AG04449 (cell line): ENCODE measurements around the gene WWC1.

Source experiments
- CTCF ChIA-PET: fragments of 350-600 bp; formaldehyde crosslinking; extraction: SDS; loops from one replicate; lab custom pipeline; 2021; ENCODE audit warnings: antibody characterized with exemption; lab: Yijun Ruan, JAX
- POLR2A ChIA-PET: fragments of 400-600, 350-600 bp; formaldehyde crosslinking; extraction: SDS; loops from one replicate; lab custom pipeline; 2020; ENCODE audit warnings: antibody characterized with exemption, inconsistent platforms; lab: Yijun Ruan, JAX
- DNase-seq: peaks from one replicate; pipeline ENCODE4 v3.0.0-alpha.2; 2010; ENCODE audit warnings: low read depth, low spot score
- H3K4me3 ChIP-seq: 2 replicates; pipeline ENCODE4 v1.5.1; 2011; ENCODE audit warnings: low read depth, mild to moderate bottlenecking, control low read depth, low read length
- TF ChIP-seq, protein P1 (sequence below): IDR thresholded peaks from one replicate; pipeline ENCODE4 v1.5.1; 2011; ENCODE audit warnings: mild to moderate bottlenecking, moderate library complexity, low read length, control low read depth, inconsistent platforms; ENCODE audit not compliant: insufficient read depth; ENCODE audit errors: missing control alignments

Gene WWC1

GRCh38 chr5:168443950-168444700, 152.7 kb downstream of the WWC1 start:
- TF ChIP-seq, protein P1, sequence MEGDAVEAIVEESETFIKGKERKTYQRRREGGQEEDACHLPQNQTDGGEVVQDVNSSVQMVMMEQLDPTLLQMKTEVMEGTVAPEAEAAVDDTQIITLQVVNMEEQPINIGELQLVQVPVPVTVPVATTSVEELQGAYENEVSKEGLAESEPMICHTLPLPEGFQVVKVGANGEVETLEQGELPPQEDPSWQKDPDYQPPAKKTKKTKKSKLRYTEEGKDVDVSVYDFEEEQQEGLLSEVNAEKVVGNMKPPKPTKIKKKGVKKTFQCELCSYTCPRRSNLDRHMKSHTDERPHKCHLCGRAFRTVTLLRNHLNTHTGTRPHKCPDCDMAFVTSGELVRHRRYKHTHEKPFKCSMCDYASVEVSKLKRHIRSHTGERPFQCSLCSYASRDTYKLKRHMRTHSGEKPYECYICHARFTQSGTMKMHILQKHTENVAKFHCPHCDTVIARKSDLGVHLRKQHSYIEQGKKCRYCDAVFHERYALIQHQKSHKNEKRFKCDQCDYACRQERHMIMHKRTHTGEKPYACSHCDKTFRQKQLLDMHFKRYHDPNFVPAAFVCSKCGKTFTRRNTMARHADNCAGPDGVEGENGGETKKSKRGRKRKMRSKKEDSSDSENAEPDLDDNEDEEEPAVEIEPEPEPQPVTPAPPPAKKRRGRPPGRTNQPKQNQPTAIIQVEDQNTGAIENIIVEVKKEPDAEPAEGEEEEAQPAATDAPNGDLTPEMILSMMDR, result no peak
- no peak for DNase-seq
- ChIA-PET POLR2A (no interaction called here), CTCF (no interaction called here)
- no peak overlapping the region for H3K4me3 ChIP-seq

DNA sequence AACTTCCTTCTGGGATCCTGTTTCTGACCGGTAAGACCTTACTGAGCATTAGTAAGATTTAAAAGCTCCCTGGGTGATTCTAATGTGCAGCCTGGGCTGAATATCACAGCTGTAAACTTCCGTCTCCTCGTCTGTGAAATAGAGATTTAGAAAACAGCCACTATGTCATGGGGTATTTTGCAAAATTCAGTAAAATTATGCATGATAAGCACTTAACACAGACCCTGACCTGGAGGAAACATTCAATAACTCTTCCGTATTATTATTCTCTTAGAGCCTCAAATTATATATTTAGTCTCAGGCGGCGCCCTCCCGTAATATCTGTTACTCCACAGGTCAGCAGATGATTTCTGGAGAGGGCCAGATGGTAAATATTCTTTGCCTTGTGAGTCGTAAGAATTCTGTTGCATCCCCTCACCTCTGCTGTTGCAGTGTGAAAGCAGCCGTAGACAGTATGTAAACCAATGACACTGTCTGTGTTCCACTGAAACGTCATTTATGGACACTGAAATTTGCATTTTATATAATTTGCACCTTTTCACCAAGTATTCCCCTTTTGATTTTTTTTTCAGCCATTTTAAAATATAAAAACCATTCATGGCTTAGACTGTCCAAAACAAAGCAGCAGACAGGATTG, 155.7 kb downstream of the WWC1 start:
- ChIA-PET CTCF (no interaction called here), POLR2A (no interaction called here)
- DNase-seq, result no peak
- TF ChIP-seq, protein P1, result no peak
- H3K4me3 ChIP-seq, result no peak overlapping the region

- ChIA-PET POLR2A (no interaction called here), CTCF (no interaction called here)
- TF ChIP-seq, protein P1, result no peak
- DNase-seq, result no peak
- H3K4me3 ChIP-seq, result no peak overlapping the region
These were observed 156.4 kb downstream of the WWC1 start for GRCh38 chr5:168447808-168448207.

GRCh38 chr5:168449166-168449565, 157.7 kb downstream of the WWC1 start:
- H3K4me3 ChIP-seq, result no peak overlapping the region
- ChIA-PET CTCF (no interaction called here), POLR2A (no interaction called here)
- TF ChIP-seq, protein P1, result no peak
- DNase-seq, result no peak

DNA sequence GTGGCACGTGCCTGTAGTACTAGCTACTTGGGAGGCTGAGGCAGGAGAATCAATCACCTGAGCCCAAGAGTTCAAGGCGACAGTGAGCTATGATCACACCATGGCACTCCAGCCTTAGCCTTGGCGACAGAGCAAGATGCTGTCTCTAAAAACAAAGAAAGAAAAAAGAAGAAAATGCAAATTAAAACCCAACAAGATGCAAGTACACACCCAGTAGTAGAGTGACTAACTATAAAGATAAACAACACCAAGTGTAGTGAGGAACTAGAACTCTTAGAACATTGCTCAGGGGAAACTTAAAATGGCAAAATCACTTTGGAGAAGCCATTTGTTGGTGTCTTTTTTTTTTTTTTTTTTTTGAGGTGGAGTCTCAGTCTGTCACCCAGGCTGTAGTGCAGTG, 160.1 kb downstream of the WWC1 start:
- POLR2A ChIA-PET, result no interaction called here
- TF ChIP-seq, protein P1, result no peak
- CTCF ChIA-PET, result interaction anchor here (0.9 kb wide), 1 partner anchor 17 kb away, joined by 3 read pairs; no protein-coding TSS in a partner anchor
- H3K4me3 ChIP-seq, result no peak overlapping the region
- DNase-seq, result no peak

DNA sequence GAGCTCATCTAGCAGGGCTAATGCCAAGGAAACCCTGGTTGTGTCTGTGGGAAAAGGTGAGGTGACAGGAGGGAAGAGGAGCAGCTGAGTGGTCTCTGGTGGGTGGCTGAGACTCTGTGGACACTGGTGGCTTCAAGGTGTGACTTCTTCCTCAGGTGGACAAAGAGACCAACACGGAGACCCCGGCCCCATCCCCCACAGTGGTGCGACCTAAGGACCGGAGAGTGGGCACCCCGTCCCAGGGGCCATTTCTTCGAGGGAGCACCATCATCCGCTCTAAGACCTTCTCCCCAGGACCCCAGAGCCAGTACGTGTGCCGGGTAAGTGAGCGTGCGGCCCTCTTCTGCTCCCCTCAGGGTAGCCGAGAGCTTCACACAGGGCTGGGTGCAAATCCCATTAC, 163.8 kb downstream of the WWC1 start:
- no peak for DNase-seq
- ChIA-PET POLR2A (no interaction called here), CTCF (no interaction called here)
- H3K4me3 ChIP-seq, result no peak overlapping the region
- TF ChIP-seq, protein P1, result no peak
